ENCODE data around the gene GDNF.

The GDNF gene

GRCh38 chr5:37774912-37775483 lies 64.8 kb downstream of the GDNF start:
- DNase-seq: no peak

GRCh38 chr5:37773809-37774208 lies 66.0 kb downstream of the GDNF start:
- no peak for DNase-seq

GRCh38 chr5:37772255-37772654 lies 67.6 kb downstream of the GDNF start:
- no peak for DNase-seq

- no peak for DNase-seq
These were observed 68.1 kb downstream of the GDNF start for GRCh38 chr5:37771731-37772130.

- DNase-seq: no peak
These were observed 68.6 kb downstream of the GDNF start for GRCh38 chr5:37771203-37771611.

- no peak for DNase-seq
These were observed 69.1 kb downstream of the GDNF start for GRCh38 chr5:37770786-37771185.

- DNase-seq: no peak
These were observed 70.0 kb downstream of the GDNF start for GRCh38 chr5:37769840-37770239.

- DNase-seq: no peak
These were observed 70.7 kb downstream of the GDNF start for GRCh38 chr5:37769108-37769507.

- DNase-seq: no peak
These were observed 71.5 kb downstream of the GDNF start for GRCh38 chr5:37768371-37768770.

- no peak for DNase-seq
These were observed 71.9 kb downstream of the GDNF start for GRCh38 chr5:37767961-37768360.

GRCh38 chr5:37767251-37767650 lies 72.6 kb downstream of the GDNF start:
- no peak for DNase-seq

Measured in NCI-H1417 treated with DMSO at 0.1 percent for 48 hours (cell line).